Mesothelial cell of epicardium (in vitro differentiated cells): ENCODE data around the gene DDX17. TPM values are rescaled to one million over a fixed set of nuclear protein-coding genes. Genes with fewer than 3 reads are reported as not detected.

Source experiments
- DNase-seq, 2 experiments: peaks; one replicate each; pipeline ENCODE4 v3.0.0; 2021; ENCODE audit warnings: low spot score in 2 of 2; ENCODE audit not compliant: unreplicated experiment in 2 of 2
- H3K27ac Mint-ChIP-seq: 2 replicates; pipeline ENCODE4 v1.8.0; 2021; ENCODE audit warnings: mixed read lengths
- H3K27me3 Mint-ChIP-seq: 2 replicates; pipeline ENCODE4 v1.8.0; 2021; ENCODE audit warnings: low read depth, mixed read lengths
- H3K36me3 Mint-ChIP-seq: 2 replicates; pipeline ENCODE4 v1.8.0; 2021; ENCODE audit warnings: mixed read lengths
- H3K4me1 Mint-ChIP-seq: 2 replicates; pipeline ENCODE4 v1.8.0; 2021; ENCODE audit warnings: mixed read lengths
- H3K4me3 Mint-ChIP-seq: 2 replicates; pipeline ENCODE4 v1.8.0; 2021; ENCODE audit warnings: mild to moderate bottlenecking, moderate library complexity, mixed read lengths
- H3K9me3 Mint-ChIP-seq: 2 replicates; pipeline ENCODE4 v1.8.0; 2021; ENCODE audit warnings: mixed read lengths
- CTCF ChIP-seq: fragments of 200-600 bp; sonication (generic); IDR thresholded peaks from one replicate; pipeline ENCODE4 v1.5.0; 2021; ENCODE audit warnings: antibody characterized with exemption; ENCODE audit not compliant: unreplicated experiment
- total RNA-seq: library from RNA; stranded (reverse); gene quantifications from 3 replicates; pipeline ENCODE4 v1.2.1, GENCODE V29; 2021

The DDX17 gene
- total RNA-seq, 1 donor from 2014 or later: 717 TPM

DNA sequence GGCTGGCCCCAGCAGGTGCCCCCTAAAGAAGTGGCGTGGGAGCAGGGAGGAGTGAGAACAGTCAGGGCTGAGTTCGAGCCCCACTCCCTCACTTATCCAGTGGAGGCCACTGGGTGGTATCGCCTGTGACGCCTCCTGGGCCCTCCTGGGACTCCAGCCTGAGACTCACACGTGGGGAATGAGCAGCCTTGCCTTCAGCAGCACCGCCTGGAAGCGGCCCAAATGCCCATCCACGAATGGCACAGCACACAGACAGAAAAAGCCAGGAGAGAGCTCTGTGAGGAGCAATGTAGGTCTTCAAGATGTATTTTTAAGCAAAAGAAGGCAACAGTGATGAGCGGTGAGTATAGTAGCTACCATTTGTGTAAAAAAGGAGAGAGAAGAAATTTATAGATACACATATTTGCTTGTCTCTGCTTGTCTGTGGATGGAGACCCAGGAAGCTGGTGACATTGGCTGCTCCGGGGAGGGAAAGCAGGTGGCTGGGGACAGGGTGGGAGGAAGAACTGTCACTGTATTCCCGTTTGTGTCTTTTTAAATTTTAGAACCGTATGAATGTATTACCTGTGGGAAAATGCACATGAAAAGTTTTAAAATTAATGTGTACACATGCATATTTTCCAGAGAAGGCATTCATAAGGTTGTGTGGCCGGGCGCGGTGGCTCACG, 64.4 kb downstream of the DDX17 start:
- H3K27me3 Mint-ChIP-seq: peaks cover 4% of the 10 kb centered on the region
- H3K36me3 Mint-ChIP-seq: no peaks in the 10 kb centered on the region
- TF ChIP-seq CTCF: no peak
- H3K9me3 Mint-ChIP-seq: no peaks in the 10 kb centered on the region
- no peak for DNase-seq
- no peak overlapping the region for H3K27ac Mint-ChIP-seq
- H3K4me3 Mint-ChIP-seq: no peak overlapping the region
- H3K4me1 Mint-ChIP-seq: peaks cover 13% of the 10 kb centered on the region

- Mint-ChIP-seq H3K9me3 (no peaks in the 10 kb centered on the region), H3K4me1 (peaks cover 13% of the 10 kb centered on the region), H3K27me3 (peaks cover 4% of the 10 kb centered on the region), H3K36me3 (no peaks in the 10 kb centered on the region), H3K27ac (no peak overlapping the region), H3K4me3 (no peak overlapping the region)
- no peak for DNase-seq
- TF ChIP-seq CTCF: no peak
Observed at GRCh38 chr22:38440747-38441350, 65.3 kb downstream of the DDX17 start.

DNA sequence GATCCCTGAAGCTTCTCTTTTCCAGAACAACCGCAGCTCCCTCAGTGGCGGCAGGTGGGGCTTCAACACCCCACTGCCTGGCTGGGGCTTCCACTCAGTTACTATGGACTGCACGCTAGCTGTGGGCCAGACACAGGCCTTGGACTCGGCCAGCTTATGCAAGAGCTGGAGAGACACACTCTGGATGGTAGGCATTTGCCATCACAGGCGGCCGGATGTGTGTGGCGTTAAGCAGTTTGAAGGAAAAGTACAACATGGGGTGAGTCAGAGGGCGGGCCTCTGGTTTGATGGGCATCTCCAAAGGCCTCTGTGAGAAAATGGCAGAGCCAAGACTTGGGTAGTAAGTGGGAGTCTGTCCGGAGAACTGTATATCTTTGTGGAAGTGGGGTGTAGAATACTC, 68.7 kb downstream of the DDX17 start:
- Mint-ChIP-seq H3K9me3 (no peaks in the 10 kb centered on the region), H3K27ac (no peak overlapping the region), H3K4me3 (no peak overlapping the region), H3K36me3 (no peaks in the 10 kb centered on the region), H3K4me1 (no peaks in the 10 kb centered on the region), H3K27me3 (peaks cover 4% of the 10 kb centered on the region)
- DNase-seq: no peak
- TF ChIP-seq CTCF: no peak

GRCh38 chr22:38436629-38437395, 69.3 kb downstream of the DDX17 start:
- Mint-ChIP-seq H3K4me3 (no peak overlapping the region), H3K4me1 (no peaks in the 10 kb centered on the region), H3K36me3 (no peaks in the 10 kb centered on the region), H3K27me3 (peaks cover 4% of the 10 kb centered on the region), H3K9me3 (no peaks in the 10 kb centered on the region), H3K27ac (no peak overlapping the region)
- TF ChIP-seq CTCF: no peak
- DNase-seq: no peak

DNA sequence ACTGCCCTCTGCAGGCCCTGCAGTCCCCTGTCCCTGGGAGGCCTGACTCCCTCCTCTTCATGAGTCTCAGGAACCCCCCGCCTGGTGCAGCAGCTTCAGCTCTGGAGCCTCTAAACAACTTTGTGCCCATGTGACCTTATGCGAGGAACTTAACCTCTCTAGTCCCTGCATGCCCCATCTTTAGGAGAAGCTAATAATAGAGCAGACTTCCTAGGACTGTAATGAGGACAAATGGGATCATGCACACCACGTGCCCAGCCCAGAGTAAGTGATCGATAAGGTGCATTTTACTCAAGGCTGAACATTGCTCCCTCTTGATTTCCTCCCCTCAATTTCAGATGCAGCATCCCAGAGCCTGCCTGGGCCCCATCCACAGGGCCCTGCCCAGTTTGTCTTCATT, 70.1 kb downstream of the DDX17 start:
- no peaks in the 10 kb centered on the region for H3K36me3 Mint-ChIP-seq
- peaks cover 4% of the 10 kb centered on the region for H3K27me3 Mint-ChIP-seq
- no peaks in the 10 kb centered on the region for H3K4me1 Mint-ChIP-seq
- H3K27ac Mint-ChIP-seq: no peak overlapping the region
- no peaks in the 10 kb centered on the region for H3K9me3 Mint-ChIP-seq
- no peak overlapping the region for H3K4me3 Mint-ChIP-seq
- no peak for DNase-seq
- no peak for TF ChIP-seq CTCF
